Kidney (tissue), 14 donors: Measurements from ENCODE around the gene PRKCZ. TPM values are rescaled to one million over a fixed set of nuclear protein-coding genes. Genes with fewer than 3 reads are reported as not detected.
A peak's percentile ranks its signal among the peaks of the same experiment; 100 is the strongest.
"Not testable (repeated sequence)": the region's sequence is repeated elsewhere in the genome, so short reads cannot be mapped to it uniquely, and the experiment has no call there.

ENCODE experiments used
- DNase-seq, 5 donors: peaks; one replicate each; pipeline ENCODE4 v3.0.0-alpha.2; 2013 to 2020
- FAIRE-seq: peaks from 2 replicates; lab custom pipeline; 2012; peaks lifted over from hg19 to GRCh38; lab: Jason Lieb, UNC
- H3K27ac ChIP-seq, 2 donors: one replicate each; pipeline ENCODE4 v1.7.0; 2013; ENCODE audit warnings: low read depth in 2 of 2, low read length in 2 of 2, inconsistent platforms in 1 of 2
- H3K27me3 ChIP-seq: one replicate; pipeline ENCODE4 v1.7.1; 2013; ENCODE audit warnings: low read length, inconsistent platforms; ENCODE audit not compliant: control insufficient read depth, insufficient read depth
- H3K36me3 ChIP-seq, 3 donors: one replicate each; pipeline versions ENCODE4 v1.7.0 to v1.7.1; 2013; ENCODE audit warnings: low read length in 3 of 3, control low read depth in 1 of 3, inconsistent platforms in 1 of 3; ENCODE audit not compliant: insufficient read depth in 3 of 3, control insufficient read depth in 2 of 3
- H3K4me1 ChIP-seq, 3 donors: one replicate each; pipeline versions ENCODE4 v1.7.0 to v1.7.1; 2013; ENCODE audit warnings: low read length in 3 of 3, inconsistent platforms in 1 of 3, low read depth in 1 of 3; ENCODE audit not compliant: control insufficient read depth in 2 of 3, insufficient read depth in 2 of 3
- H3K4me3 ChIP-seq, 3 donors: one replicate each; pipeline versions ENCODE4 v1.7.0 to v1.8.1; 2013; ENCODE audit warnings: low read length in 3 of 3, control low read depth in 1 of 3, inconsistent platforms in 1 of 3
- H3K9ac ChIP-seq, 3 donors: one replicate each; pipeline versions ENCODE4 v1.7.0 to v1.7.1; 2013; ENCODE audit warnings: low read length in 3 of 3, control low read depth in 1 of 3, inconsistent platforms in 1 of 3
- H3K9me3 ChIP-seq, 3 donors: one replicate each; pipeline versions ENCODE4 v1.7.0 to v1.7.1; 2013; ENCODE audit warnings: low read length in 3 of 3, control low read depth in 1 of 3, inconsistent platforms in 1 of 3; ENCODE audit not compliant: control insufficient read depth in 2 of 3, insufficient read depth in 1 of 3
- intact Hi-C: fragments of 100-400 bp; cut with DNase I; formaldehyde crosslinking; loops from one replicate; pipeline ENCODE4 v1.11.1; 2022
- polyA plus RNA-seq: library from polyadenylated mRNA; stranded (reverse); fragments of 350-450 nt; fragmentation: Illumina TruSeq; extraction: RNeasy Lipid Tissue Mini Kit (QIAGEN cat#74804); gene quantifications from one replicate; pipeline ENCODE4 v1.2.3, GENCODE V29; 2014; ENCODE audit warnings: low read depth, low replicate concordance; ENCODE audit not compliant: insufficient read depth
- total RNA-seq: library from RNA; stranded (reverse); fragmentation: NEBNext Ultra II Directional; extraction: Animal tissue kit (Norgen Biotek cat#: 25700); gene quantifications from one replicate; pipeline ENCODE4 v1.2.1, GENCODE V29; 2021
- TF ChIP-seq, protein P1 (sequence below): IDR thresholded peaks from 3 replicates; pipeline ENCODE4 v1.5.1; 2012; ENCODE audit warnings: mild to moderate bottlenecking, moderate library complexity, borderline replicate concordance; ENCODE audit not compliant: insufficient read depth; ENCODE audit errors: extremely low read depth
- donor health status: control.
- donor health status: control.
- donor health status: control.
- donor health status: control.
- donor health status: control.
- donor health status: DM: yes; HTN: yes; CAD: no.
- donor health status: Normal renal cell carcinoma (clear cell type).

PRKCZ gene
- total and polyA plus RNA-seq, 2 donors from 2014 or later: 24.7 to 42.4 TPM

DNA sequence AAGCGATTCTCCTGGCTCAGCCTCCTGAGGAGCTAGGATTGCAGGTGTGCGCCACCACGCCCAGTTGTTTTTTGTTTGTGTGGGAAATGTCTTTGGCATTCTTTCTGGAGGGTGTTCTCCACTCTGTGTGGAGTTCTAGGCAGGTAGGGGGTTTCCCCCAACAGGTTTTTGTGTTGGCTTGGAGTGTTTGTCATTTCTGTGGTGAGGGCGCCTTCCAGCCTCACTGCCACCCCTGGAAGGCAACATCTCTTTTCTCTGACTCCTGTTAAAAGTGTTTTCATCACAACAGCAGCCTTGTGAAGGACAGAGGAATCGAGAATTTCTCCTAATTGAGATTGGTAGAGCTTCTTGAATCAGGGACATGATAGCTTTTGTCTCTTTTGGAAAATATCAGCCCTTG lies 69.7 kb downstream of the PRKCZ start:
- FAIRE-seq (no peak), DNase-seq (peak in 1 of 5 donors; percentile 0)
- Histone ChIP-seq H3K27me3 (no peaks in the 10 kb centered on the region), H3K4me1 (no peaks in the 10 kb centered on the region), H3K9me3 (peaks cover 0 to 3% (median 0%) of the 10 kb centered on the region in 3 donors), H3K4me3 (no peak overlapping the region), H3K27ac (no peak overlapping the region), H3K36me3 (no peaks in the 10 kb centered on the region), H3K9ac (no peak overlapping the region)
- TF ChIP-seq, protein P1, sequence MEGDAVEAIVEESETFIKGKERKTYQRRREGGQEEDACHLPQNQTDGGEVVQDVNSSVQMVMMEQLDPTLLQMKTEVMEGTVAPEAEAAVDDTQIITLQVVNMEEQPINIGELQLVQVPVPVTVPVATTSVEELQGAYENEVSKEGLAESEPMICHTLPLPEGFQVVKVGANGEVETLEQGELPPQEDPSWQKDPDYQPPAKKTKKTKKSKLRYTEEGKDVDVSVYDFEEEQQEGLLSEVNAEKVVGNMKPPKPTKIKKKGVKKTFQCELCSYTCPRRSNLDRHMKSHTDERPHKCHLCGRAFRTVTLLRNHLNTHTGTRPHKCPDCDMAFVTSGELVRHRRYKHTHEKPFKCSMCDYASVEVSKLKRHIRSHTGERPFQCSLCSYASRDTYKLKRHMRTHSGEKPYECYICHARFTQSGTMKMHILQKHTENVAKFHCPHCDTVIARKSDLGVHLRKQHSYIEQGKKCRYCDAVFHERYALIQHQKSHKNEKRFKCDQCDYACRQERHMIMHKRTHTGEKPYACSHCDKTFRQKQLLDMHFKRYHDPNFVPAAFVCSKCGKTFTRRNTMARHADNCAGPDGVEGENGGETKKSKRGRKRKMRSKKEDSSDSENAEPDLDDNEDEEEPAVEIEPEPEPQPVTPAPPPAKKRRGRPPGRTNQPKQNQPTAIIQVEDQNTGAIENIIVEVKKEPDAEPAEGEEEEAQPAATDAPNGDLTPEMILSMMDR: no peak
- intact Hi-C loops: no loop called here

DNA sequence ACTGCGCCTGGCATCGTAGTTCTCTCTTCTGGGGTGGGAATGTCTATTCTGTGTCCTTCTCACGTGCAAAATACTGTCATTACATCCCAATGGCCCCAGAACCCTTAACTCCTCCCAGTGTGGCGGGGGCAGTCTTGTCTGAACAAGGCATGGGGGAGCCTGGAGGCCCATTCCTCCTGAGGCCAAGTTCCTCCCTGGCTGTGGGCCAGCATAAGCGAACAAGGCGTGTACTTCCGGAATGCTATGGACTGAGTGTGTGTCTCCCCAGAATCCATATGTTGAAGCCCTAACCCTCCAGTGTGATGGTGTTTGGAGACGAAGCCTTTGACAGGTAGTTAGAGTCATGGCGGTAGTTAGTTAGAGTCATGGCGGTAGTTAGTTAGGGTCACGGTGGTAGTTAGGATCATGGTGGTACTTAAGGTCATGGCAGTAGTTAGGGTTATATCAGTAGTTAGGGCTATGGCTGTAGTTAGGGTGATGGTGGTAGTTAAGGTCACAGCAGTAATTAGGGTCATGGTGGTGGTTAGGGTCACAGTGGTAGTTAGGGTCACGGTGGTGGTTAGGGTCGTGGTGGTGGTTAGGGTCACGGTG lies 71.0 kb downstream of the PRKCZ start:
- intact Hi-C loops: no loop called here
- FAIRE-seq: no peak
- TF ChIP-seq, protein P1: no peak

DNA sequence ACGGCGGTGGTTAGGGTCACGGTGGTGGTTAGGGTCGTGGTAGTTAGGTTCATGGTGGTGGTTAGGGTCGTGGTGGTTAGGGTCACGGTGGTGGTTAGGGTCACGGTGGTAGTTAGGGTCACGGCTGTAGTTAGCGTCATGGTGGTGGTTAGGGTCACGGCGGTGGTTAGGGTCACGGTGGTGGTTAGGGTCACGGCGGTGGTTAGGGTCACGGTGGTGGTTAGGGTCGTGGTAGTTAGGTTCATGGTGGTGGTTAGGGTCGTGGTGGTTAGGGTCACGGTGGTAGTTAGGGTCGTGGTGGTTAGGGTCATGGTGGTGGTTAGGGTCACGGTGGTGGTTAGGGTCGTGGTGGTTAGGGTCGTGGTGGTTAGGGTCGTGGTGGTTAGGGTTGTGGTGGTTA lies 71.6 kb downstream of the PRKCZ start:
- H3K27me3 ChIP-seq, H3K27ac ChIP-seq, FAIRE-seq, H3K4me1 ChIP-seq, H3K9me3 ChIP-seq, H3K4me3 ChIP-seq, H3K36me3 ChIP-seq, intact Hi-C loops, H3K9ac ChIP-seq: not testable (repeated sequence)
- peak in 1 of 5 donors; percentile 53 for DNase-seq

More for the DNA sequence above, 71.0 kb downstream of the PRKCZ start:
- Histone ChIP-seq H3K4me3 (no peak overlapping the region), H3K9me3 (peaks cover 0 to 3% (median 0%) of the 10 kb centered on the region in 3 donors), H3K9ac (no peak overlapping the region), H3K4me1 (no peaks in the 10 kb centered on the region), H3K27ac (no peak overlapping the region), H3K27me3 (no peaks in the 10 kb centered on the region), H3K36me3 (no peaks in the 10 kb centered on the region)
- DNase-seq: peak in 2 of 5 donors; percentile 36 to 39

DNA sequence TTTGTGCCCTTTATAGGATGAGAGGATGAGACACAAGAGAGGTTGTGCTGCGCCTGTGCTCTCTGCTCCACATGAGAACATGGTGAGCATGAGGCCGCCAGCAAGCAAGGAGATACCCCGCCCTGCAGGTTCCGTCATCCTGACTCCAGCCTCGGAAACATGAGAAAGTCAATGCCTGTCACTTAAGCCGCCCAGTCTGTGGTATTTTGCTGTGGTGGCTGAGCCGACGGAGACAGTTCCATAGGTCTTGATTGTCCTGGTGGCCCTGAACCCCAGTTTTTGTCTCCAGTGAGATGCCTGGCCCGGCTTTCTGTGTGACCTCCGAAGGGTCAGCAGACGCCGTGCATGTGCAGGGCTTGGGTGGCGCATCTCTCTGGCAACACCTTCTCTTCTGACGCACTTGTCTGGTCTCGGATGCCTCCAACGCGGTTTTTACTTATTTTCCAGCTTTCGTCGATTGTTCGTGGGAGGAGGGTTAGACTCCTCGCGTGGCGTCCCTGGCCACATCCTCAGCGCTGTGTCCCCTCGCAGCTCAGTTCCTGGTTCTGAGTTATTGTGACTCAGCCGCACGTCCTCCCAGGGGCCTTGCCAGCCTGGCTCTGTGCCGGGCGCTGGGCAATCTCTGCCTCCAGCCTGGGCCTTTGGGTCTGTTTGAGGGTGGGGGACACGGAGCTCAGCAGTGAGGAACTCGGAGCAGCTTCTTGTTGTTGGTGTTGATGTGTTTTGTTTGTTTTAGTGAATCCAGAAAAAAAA lies 74.4 kb downstream of the PRKCZ start:
- no peaks in the 10 kb centered on the region for H3K9me3 ChIP-seq
- FAIRE-seq (no peak), DNase-seq (peak in 2 of 5 donors; percentile 40 to 47)

More for the DNA sequence above, 74.4 kb downstream of the PRKCZ start:
- H3K9ac ChIP-seq: no peak overlapping the region
- TF ChIP-seq, protein P1: no peak
- no peaks in the 10 kb centered on the region for H3K27me3 ChIP-seq
- H3K4me3 ChIP-seq: no peak overlapping the region
- no peaks in the 10 kb centered on the region for H3K36me3 ChIP-seq
- H3K4me1 ChIP-seq: no peaks in the 10 kb centered on the region
- intact Hi-C loops: no loop called here
- no peak overlapping the region for H3K27ac ChIP-seq
